Muscle layer of duodenum (tissue), 2 donors: ENCODE results near the gene COBL.

ENCODE experiments used
- H3K27ac ChIP-seq: one replicate; pipeline ENCODE4 v1.7.0; 2013; ENCODE audit warnings: mild to moderate bottlenecking, low read length
- H3K27me3 ChIP-seq: one replicate; pipeline ENCODE4 v1.7.0; 2013; ENCODE audit warnings: low read depth, mild to moderate bottlenecking, control low read depth, low read length
- H3K36me3 ChIP-seq, 2 donors: one replicate each; pipeline ENCODE4 v1.7.0; 2013; ENCODE audit warnings: low read length in 2 of 2, control low read depth in 1 of 2, mild to moderate bottlenecking in 1 of 2; ENCODE audit not compliant: insufficient read depth in 2 of 2, control insufficient read depth in 1 of 2
- H3K4me1 ChIP-seq, 2 donors: one replicate each; pipeline ENCODE4 v1.7.0; 2013; ENCODE audit warnings: low read length in 2 of 2, mild to moderate bottlenecking in 2 of 2, control low read depth in 1 of 2, moderate library complexity in 1 of 2; ENCODE audit not compliant: insufficient read depth in 2 of 2, control insufficient read depth in 1 of 2
- H3K4me3 ChIP-seq, 2 donors: one replicate each; pipeline ENCODE4 v1.7.0; 2013; ENCODE audit warnings: low read length in 2 of 2, low read depth in 1 of 2, mild to moderate bottlenecking in 1 of 2
- H3K9me3 ChIP-seq, 2 donors: one replicate each; pipeline ENCODE4 v1.7.0; 2013; ENCODE audit warnings: low read length in 2 of 2, control low read depth in 1 of 2, mild to moderate bottlenecking in 1 of 2; ENCODE audit not compliant: control insufficient read depth in 1 of 2
- donor health status: healthy.

The COBL gene

GRCh38 chr7:51324206-51324898, 7.7 kb upstream of the COBL start:
- no peaks in the 10 kb centered on the region for H3K36me3 ChIP-seq
- no peak overlapping the region for H3K4me3 ChIP-seq

GRCh38 chr7:51321961-51322515, 5.4 kb upstream of the COBL start:
- H3K9me3 ChIP-seq = no peaks in the 10 kb centered on the region
- H3K27ac ChIP-seq = no peak overlapping the region
- no peaks in the 10 kb centered on the region for H3K36me3 ChIP-seq
- H3K27me3 ChIP-seq = peaks cover 5% of the 10 kb centered on the region
- no peak overlapping the region for H3K4me3 ChIP-seq
- peaks cover 0 to 3% of the 10 kb centered on the region in 2 donors for H3K4me1 ChIP-seq

More at GRCh38 chr7:51324206-51324898, 7.7 kb upstream of the COBL start:
- H3K27me3 ChIP-seq = no peaks in the 10 kb centered on the region
- H3K4me1 ChIP-seq = no peaks in the 10 kb centered on the region
- H3K27ac ChIP-seq = no peak overlapping the region
- no peaks in the 10 kb centered on the region for H3K9me3 ChIP-seq

- Histone ChIP-seq H3K4me3 (no peak overlapping the region), H3K27me3 (peaks cover 5% of the 10 kb centered on the region), H3K9me3 (no peaks in the 10 kb centered on the region), H3K36me3 (no peaks in the 10 kb centered on the region), H3K27ac (no peak overlapping the region), H3K4me1 (peaks cover 0 to 22% of the 10 kb centered on the region in 2 donors)
Observed at GRCh38 chr7:51318886-51319579, 2.4 kb upstream of the COBL start.

GRCh38 chr7:51318001-51318400, 1.4 kb upstream of the COBL start:
- H3K36me3 ChIP-seq = no peaks in the 10 kb centered on the region
- peaks cover 4 to 27% of the 10 kb centered on the region in 2 donors for H3K4me1 ChIP-seq
- peaks cover 5% of the 10 kb centered on the region for H3K27me3 ChIP-seq
- H3K9me3 ChIP-seq = no peaks in the 10 kb centered on the region
- no peak overlapping the region for H3K27ac ChIP-seq
- H3K4me3 ChIP-seq = no peak overlapping the region

- Histone ChIP-seq H3K27ac (no peak overlapping the region), H3K9me3 (no peaks in the 10 kb centered on the region), H3K27me3 (peaks cover 5% of the 10 kb centered on the region), H3K4me1 (peaks cover 4 to 27% of the 10 kb centered on the region in 2 donors), H3K36me3 (no peaks in the 10 kb centered on the region), H3K4me3 (no peak overlapping the region)
Observed at GRCh38 chr7:51317582-51317910, 937 bp upstream of the COBL start.

- H3K9me3 ChIP-seq = no peaks in the 10 kb centered on the region
- H3K4me1 ChIP-seq = peaks cover 4 to 27% of the 10 kb centered on the region in 2 donors
- no peaks in the 10 kb centered on the region for H3K36me3 ChIP-seq
- H3K27me3 ChIP-seq = peaks cover 5% of the 10 kb centered on the region
- peak overlapping the region; percentile 73 to 84 for H3K4me3 ChIP-seq
- H3K27ac ChIP-seq = peak overlapping the region; percentile 76
Observed at GRCh38 chr7:51316262-51316665, 345 bp downstream of the COBL start.

GRCh38 chr7:51315393-51316261, 982 bp downstream of the COBL start:
- H3K4me1 ChIP-seq = peaks cover 4 to 27% of the 10 kb centered on the region in 2 donors
- peak overlapping the region; percentile 76 for H3K27ac ChIP-seq
- no peaks in the 10 kb centered on the region for H3K9me3 ChIP-seq
- H3K27me3 ChIP-seq = peaks cover 5% of the 10 kb centered on the region
- H3K4me3 ChIP-seq = peak overlapping the region; percentile 73 to 84
- no peaks in the 10 kb centered on the region for H3K36me3 ChIP-seq

GRCh38 chr7:51314726-51315125, 1.9 kb downstream of the COBL start:
- peak overlapping the region; percentile 76 for H3K27ac ChIP-seq
- H3K27me3 ChIP-seq = peaks cover 5% of the 10 kb centered on the region
- H3K36me3 ChIP-seq = no peaks in the 10 kb centered on the region
- no peaks in the 10 kb centered on the region for H3K9me3 ChIP-seq
- H3K4me1 ChIP-seq = peaks cover 4 to 27% of the 10 kb centered on the region in 2 donors
- H3K4me3 ChIP-seq = peak overlapping the region; percentile 73 to 84

GRCh38 chr7:51313738-51314425, 2.7 kb downstream of the COBL start:
- no peaks in the 10 kb centered on the region for H3K36me3 ChIP-seq
- H3K9me3 ChIP-seq = no peaks in the 10 kb centered on the region
- peaks cover 5% of the 10 kb centered on the region for H3K27me3 ChIP-seq
- peaks cover 4 to 27% of the 10 kb centered on the region in 2 donors for H3K4me1 ChIP-seq
- H3K27ac ChIP-seq = peak overlapping the region; percentile 76
- H3K4me3 ChIP-seq = no peak overlapping the region

- Histone ChIP-seq H3K4me3 (no peak overlapping the region), H3K4me1 (peaks cover 4 to 27% of the 10 kb centered on the region in 2 donors), H3K27me3 (peaks cover 5% of the 10 kb centered on the region), H3K27ac (peak overlapping the region; percentile 5), H3K9me3 (no peaks in the 10 kb centered on the region), H3K36me3 (no peaks in the 10 kb centered on the region)
Observed at GRCh38 chr7:51312951-51313737, 3.5 kb downstream of the COBL start.
